ENCODE results near the gene LRRC32.
"Not testable (repeated sequence)": the region's sequence is repeated elsewhere in the genome, so short reads cannot be mapped to it uniquely, and the experiment has no call there.

The LRRC32 gene

DNA sequence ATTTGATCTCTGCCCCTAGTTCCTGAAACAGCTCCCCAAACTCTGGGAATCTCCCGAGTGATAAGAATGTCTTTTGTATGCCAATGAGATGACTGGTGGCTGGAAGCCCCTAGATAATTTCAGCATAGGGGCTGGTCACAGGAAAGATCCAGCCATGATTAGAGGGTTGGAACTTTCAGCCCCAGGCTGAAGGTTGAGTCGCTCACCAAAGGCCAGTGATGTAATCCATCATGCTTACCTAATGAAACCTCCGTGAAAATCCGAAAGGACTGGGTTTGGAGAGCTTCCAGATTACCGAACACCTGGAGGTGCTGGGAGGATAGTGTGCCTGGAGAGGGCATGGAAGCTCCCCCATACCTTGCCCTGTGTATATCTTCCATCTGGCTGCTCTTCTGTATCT lies 26.0 kb downstream of the LRRC32 start:
- no peak for DNase-seq

DNA sequence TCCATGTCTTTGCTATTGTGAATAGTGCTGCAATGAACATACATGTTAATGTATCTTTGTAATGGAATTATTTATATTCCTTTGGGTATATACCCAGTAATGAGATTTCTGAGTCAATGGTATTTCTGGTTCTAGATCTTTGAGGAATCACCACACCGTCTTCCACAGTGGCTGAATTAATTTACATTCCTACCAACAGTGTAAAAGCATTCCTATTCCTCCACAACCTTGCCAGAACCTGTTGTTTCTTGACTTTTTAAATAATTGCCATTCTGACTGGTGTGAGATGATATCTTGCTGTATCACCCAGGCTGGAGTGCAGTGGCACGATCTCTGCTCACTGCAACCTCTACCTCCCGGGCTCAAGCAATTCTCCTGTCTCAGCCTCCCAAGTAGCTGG lies 26.8 kb downstream of the LRRC32 start:
- not testable (repeated sequence) for DNase-seq

GRCh38 chr11:76642341-76642740 lies 28.2 kb downstream of the LRRC32 start:
- no peak for DNase-seq

DNA sequence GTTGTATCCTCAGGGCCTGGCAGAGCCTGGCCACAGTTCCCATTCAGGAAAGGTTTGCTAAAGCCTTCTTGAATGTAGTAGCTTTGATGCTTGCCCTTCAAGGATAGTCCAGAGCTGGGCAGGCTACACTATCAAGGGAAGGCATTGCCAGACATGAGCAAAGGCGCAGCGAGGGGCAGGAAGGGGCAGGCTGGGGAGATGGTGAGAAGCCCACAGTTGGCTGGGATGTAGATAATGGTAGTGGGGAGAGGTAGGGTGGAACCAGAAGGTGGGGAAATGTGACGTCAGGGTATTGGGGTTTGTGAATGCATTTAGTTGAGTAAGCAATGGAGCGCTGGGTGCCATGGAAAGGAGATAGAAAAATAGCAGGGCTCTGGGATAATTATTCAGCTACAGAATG lies 28.6 kb downstream of the LRRC32 start:
- DNase-seq, result no peak

GRCh38 chr11:76640501-76640900 lies 30.0 kb downstream of the LRRC32 start:
- no peak for DNase-seq

DNA sequence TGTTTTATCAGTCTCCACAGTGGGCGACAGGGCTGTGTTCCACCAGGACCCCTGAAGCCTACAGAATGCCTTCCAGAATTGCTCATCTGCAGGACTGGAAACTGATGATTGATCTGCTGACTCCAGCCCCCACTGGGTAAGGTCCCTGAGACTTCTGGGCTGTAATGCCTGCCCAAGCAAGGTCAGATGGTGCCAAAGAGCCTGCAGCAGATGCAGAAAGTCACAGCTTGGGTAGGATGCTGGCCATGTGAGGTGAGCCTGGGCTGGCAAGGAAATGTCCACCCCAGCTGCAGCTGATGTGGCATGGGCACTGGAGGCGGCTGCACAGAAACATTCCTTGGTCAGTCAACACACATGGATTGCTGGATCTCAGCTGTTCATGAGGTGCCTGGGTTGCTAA lies 30.9 kb downstream of the LRRC32 start:
- DNase-seq, result no peak

GRCh38 chr11:76638270-76639197 lies 32.0 kb downstream of the LRRC32 start:
- no peak for DNase-seq

DNA sequence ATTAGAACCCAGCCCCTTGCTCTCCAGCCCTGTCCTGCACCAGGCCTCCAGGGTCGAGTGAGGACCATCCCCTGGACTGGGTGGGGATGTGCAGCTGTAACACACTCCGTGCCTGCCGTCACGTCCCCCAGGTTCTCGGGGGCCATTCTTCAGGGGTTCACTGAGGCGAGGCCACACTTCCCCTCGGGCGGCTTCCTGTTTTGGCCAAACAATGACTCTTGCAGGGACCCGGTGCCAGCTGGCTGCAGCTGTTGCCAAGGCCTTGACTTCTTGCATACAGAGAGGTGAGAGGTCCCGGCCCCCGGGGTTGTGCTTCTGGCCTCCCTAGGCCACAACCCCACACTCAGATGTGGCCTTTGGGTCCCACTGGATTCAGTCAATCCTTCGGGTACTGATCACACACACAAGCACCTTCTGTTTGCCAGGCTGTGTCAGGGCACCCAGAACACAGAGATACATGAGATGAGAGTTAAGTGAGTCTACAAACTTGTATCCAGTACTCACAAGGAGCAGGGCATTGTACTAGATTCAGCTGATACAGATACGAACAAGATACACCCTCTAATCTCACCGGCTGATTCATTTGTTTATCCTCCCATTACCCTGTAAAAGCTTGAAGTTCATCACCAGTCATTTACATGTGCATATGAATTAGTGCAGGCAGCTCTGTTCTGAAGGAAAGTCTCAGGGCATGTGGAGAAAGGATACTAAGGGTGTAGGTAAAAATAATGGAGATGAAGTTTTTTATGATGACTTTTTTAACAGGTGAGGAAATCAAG lies 32.9 kb downstream of the LRRC32 start:
- DNase-seq, result peak; percentile 75

- no peak for DNase-seq
Measured at GRCh38 chr11:76636826-76637460, 33.6 kb downstream of the LRRC32 start.

- DNase-seq, result no peak
Measured at GRCh38 chr11:76635991-76636738, 34.4 kb downstream of the LRRC32 start.

DNA sequence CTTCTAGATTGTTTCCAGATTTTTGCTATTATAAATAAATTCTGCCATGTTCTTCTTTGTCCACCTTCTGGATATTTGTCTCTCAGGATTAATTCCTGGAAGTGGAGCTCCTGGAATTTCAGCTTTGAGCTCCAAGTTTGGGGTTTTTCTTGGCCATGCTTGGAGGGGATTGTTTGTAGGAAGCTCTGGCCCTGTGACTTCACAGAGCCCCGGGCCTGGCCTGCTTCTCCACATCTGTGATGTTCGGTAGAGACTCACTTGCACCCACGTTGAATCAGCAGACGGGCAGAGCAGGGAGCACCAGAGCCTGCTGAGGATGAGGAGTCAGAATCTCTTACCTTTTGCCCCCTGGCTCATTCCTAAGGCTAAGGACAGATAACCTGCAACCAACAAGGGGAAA lies 35.7 kb downstream of the LRRC32 start:
- DNase-seq, result no peak

DNA sequence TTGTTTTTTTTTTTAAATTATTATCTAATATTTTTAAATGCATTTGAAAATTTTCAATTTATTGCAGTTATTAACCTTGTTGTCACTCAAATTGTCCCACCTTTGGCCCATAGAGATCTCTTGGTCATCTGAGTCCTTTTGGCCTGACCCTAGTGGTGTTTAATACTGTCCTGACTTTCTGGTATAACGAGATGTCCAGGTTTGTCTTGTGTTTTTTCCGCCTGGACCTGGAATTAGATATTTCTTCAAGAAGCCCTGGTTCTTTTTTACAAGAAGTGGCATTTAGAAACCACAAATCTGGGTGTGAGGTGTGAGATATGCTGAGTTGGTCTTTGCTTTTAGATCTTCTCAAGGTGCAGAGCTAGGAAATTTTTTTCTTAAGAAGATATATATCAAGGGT lies 38.1 kb downstream of the LRRC32 start:
- DNase-seq, result no peak

DNA sequence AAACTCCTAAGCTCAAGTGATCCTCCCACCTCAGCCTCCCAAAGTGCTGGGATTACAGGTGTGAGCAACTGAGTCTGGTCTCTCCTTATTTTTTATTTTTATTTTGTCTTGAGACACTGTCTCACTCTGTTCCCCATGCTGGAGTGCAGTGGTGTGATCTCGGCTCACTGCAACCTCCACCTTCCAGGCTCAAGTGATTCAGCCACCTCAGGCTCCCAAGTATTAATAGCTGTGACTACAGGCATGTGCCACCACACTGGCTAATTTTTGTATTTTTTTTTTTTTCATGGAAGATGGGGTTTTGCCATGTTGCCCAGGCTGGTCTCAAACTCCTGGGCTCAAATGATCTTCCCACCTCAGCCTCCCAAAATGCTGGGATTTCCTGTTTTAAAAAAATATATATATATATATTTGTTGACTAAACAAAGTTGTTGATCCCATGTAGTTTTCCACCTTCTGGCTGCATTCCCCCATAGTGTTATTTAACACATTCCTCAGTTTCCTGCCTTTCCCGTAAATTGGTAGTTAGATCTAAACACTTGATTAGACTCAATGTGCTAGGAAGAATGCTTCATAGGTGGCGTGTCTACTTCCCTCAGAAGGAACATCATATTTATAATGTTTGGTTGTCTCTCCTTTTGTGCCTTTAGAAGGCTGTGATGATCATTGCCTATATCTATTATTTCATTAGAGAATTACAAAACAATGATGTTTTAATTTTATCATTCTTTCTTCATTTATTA lies 38.8 kb downstream of the LRRC32 start:
- DNase-seq, result no peak

DNA sequence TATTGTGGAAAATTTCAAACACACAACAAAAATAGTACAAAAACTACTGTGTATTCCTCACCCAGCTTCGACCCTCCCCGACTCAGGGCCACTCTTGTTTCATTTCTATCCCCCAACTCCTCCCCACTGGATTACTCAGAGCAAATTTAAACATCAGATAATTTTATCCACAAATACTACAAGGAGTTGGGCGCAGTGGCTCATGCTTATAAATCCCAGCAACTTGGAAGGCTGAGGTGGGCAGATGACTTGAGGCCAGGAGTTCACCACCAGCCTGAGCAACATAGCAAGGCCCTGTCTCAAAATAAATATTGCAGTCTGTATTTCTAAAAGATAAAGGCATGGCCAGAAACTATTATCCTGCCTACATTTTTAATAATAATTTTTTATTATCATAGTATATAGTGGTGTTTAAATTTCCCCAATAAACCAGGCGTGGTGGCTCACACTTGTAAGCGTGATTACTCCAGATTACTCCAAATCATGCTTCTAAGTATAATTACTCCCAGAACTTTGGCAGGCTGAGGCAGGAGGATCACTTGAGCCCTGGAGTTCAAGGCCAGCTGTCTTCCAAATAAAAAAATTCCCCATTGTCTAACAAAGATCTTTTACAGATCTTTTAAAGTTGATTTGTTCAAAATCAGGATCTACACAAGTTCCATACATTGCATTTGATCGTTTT lies 39.8 kb downstream of the LRRC32 start:
- no peak for DNase-seq

- DNase-seq, result peak; percentile 57
Measured at GRCh38 chr11:76629853-76630599, 40.5 kb downstream of the LRRC32 start.

GRCh38 chr11:76629116-76629852 lies 41.3 kb downstream of the LRRC32 start:
- peak; percentile 56 for DNase-seq

DNA sequence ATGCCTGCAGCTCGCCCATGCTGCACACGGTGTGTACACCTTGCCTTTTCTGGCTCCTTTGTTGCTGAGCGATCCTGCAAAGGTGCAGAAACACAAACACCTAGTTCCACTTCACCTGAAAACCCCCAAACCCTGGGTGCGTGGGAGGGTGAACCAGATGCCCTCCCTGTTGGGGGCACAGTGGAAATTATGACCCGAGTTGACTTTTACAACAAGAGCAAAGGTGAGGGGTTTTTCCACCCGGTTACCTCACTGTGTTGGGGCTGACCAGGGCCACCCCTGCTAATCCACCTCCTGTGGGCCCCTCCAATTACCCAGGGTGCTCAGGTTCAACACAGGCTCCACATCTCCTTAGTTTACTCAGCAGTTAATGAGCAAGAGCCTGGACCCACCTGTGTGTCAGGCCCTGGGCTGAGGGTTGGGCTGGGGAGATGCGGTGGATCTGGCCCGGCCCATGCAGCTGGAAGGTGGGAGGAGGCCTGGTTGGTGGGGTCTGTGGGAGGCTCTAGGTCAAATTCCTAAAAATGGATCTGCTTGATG lies 42.1 kb downstream of the LRRC32 start:
- DNase-seq, result no peak

GRCh38 chr11:76627606-76628005 lies 42.9 kb downstream of the LRRC32 start:
- DNase-seq, result no peak

- DNase-seq, result peak; percentile 91
Measured at GRCh38 chr11:76626921-76627401, 43.6 kb downstream of the LRRC32 start.
